CD4-positive, alpha-beta T cell treated with Interleukin-6 at 100 ng/mL for 8 hours (primary cell): ENCODE data around the gene MMP3.
"Not testable (repeated sequence)": the region's sequence is repeated elsewhere in the genome, so short reads cannot be mapped to it uniquely, and the experiment has no call there.

Source experiments
- DNase-seq: peaks from one replicate; pipeline ENCODE4 v3.0.0-alpha.2; 2020; ENCODE audit warnings: mixed read lengths, low spot score

The MMP3 gene

GRCh38 chr11:102843489-102843888, at the start of gene MMP3:
Gene MMP3 (minus strand): TSS chr11:102843609. CDS start chr11:102843546, 63 bp downstream.
- DNase-seq = no peak

- DNase-seq = no peak
These were observed 48.3 kb upstream of the MMP3 start for GRCh38 chr11:102891736-102892135.

GRCh38 chr11:102886999-102887398, 43.6 kb upstream of the MMP3 start:
- no peak for DNase-seq

- no peak for DNase-seq
These were observed 39.7 kb upstream of the MMP3 start for GRCh38 chr11:102883141-102883540.

- DNase-seq = no peak
These were observed 39.1 kb upstream of the MMP3 start for GRCh38 chr11:102882389-102883024.

- DNase-seq = peak; percentile 1
These were observed 36.4 kb upstream of the MMP3 start for GRCh38 chr11:102879801-102880200.

- DNase-seq = no peak
These were observed 35.2 kb upstream of the MMP3 start for GRCh38 chr11:102878595-102878994.

GRCh38 chr11:102874852-102875251, 31.4 kb upstream of the MMP3 start, which contains the start of gene MMP12:
Gene MMP12 (minus strand): TSS chr11:102874982. CDS start chr11:102874937, 45 bp downstream.
- DNase-seq = no peak

- DNase-seq = not testable (repeated sequence)
These were observed 26.1 kb upstream of the MMP3 start for GRCh38 chr11:102869354-102869964.

- DNase-seq = no peak
These were observed 24.9 kb upstream of the MMP3 start for GRCh38 chr11:102868339-102868738.

- DNase-seq = no peak
These were observed 21.3 kb upstream of the MMP3 start for GRCh38 chr11:102864724-102865123.

- no peak for DNase-seq
These were observed 10.5 kb upstream of the MMP3 start for GRCh38 chr11:102853956-102854355.

GRCh38 chr11:102853055-102853454, 9.6 kb upstream of the MMP3 start:
- no peak for DNase-seq

GRCh38 chr11:102850973-102851745, 7.8 kb upstream of the MMP3 start:
- no peak for DNase-seq

GRCh38 chr11:102849311-102849710, 5.9 kb upstream of the MMP3 start:
- no peak for DNase-seq

GRCh38 chr11:102846292-102846691, 2.9 kb upstream of the MMP3 start:
- DNase-seq = no peak

GRCh38 chr11:102842930-102843329, 479 bp downstream of the MMP3 start:
- no peak for DNase-seq

- no peak for DNase-seq
These were observed 3.4 kb downstream of the MMP3 start for GRCh38 chr11:102840018-102840417.

- no peak for DNase-seq
These were observed 5.8 kb downstream of the MMP3 start for GRCh38 chr11:102837646-102838045.

GRCh38 chr11:102837156-102837555, 6.3 kb downstream of the MMP3 start:
- DNase-seq = no peak

- DNase-seq = no peak
These were observed 7.0 kb downstream of the MMP3 start for GRCh38 chr11:102836290-102836875.

GRCh38 chr11:102833731-102834130, 9.7 kb downstream of the MMP3 start:
- no peak for DNase-seq

- DNase-seq = no peak
These were observed 10.8 kb downstream of the MMP3 start for GRCh38 chr11:102832612-102833011.
